Choroid plexus epithelial cell (primary cell): ENCODE data around the gene ATP10B.

Experiments used
- DNase-seq: peaks from one replicate; pipeline ENCODE4 v3.0.0-alpha.2; 2010; ENCODE audit warnings: low read depth
- H3K4me3 ChIP-seq: 2 replicates; pipeline ENCODE4 v1.5.1; 2011; ENCODE audit warnings: low read depth, mild to moderate bottlenecking, control low read depth, low read length, moderate library complexity
- TF ChIP-seq, protein P1 (sequence below): conservative IDR thresholded peaks from 2 replicates; pipeline ENCODE4 v1.5.1; 2011; ENCODE audit warnings: low read depth, mild to moderate bottlenecking, control low read depth, inconsistent platforms, low read length, moderate library complexity

The ATP10B gene

DNA sequence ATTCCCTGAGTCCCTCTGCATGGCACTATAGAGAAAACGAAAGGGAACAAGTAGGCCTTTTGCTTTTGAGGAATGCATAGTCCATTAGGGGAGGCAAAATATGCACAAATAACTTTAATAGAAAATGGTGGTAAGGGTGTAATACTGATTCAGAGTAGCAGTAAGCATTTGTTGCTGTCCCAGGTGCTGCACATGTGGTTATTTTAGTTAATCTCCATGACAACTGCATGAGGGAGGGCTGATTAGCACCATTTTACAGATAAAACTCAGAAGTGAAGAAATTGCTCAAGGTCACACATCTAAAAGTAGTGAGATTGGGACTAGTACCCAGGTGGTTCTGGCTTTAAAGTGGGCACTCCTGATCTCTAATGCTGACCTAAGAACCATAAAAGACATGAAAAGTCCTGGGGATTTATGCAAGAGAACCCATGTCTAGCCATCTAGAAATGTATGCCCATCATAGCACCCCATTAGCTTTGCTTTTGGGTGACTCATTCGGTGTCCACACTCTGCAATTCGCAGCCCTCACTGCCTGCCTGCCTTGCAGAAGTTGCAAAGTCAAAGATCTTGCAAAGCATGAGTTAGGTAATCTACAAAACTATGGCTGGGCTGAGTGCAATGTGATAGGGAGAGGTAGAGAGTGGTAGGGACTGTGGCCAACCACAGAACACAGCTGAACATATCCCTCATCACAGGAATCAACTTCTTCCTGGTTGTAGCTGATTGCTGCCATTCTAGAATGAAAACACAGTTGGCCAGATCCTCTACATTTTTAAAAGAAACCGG lies 235.1 kb downstream of the ATP10B start:
- TF ChIP-seq, protein P1, sequence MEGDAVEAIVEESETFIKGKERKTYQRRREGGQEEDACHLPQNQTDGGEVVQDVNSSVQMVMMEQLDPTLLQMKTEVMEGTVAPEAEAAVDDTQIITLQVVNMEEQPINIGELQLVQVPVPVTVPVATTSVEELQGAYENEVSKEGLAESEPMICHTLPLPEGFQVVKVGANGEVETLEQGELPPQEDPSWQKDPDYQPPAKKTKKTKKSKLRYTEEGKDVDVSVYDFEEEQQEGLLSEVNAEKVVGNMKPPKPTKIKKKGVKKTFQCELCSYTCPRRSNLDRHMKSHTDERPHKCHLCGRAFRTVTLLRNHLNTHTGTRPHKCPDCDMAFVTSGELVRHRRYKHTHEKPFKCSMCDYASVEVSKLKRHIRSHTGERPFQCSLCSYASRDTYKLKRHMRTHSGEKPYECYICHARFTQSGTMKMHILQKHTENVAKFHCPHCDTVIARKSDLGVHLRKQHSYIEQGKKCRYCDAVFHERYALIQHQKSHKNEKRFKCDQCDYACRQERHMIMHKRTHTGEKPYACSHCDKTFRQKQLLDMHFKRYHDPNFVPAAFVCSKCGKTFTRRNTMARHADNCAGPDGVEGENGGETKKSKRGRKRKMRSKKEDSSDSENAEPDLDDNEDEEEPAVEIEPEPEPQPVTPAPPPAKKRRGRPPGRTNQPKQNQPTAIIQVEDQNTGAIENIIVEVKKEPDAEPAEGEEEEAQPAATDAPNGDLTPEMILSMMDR, result no peak
- no peak for DNase-seq
- no peak overlapping the region for H3K4me3 ChIP-seq

GRCh38 chr5:160614136-160614535 lies 237.9 kb downstream of the ATP10B start:
- TF ChIP-seq, protein P1, result no peak
- no peak overlapping the region for H3K4me3 ChIP-seq
- no peak for DNase-seq

DNA sequence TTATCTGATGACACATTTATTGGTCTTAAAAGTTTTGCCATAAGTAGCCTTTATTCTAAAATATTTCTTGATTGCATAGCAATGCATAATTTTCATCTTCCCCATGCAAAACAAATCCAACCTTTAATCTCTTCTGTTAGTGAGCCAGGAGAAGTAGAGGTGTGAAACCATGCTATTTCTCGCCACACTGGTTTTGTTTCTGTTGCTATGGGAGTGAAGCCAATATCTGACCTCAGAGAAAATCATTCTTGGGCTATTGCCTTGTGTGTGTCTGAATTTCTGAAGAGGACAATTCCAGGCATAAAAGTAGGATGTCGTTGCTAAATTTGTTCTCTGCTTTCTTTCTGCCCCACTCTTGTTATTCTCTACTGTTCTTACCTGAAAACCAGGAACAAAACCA lies 246.7 kb downstream of the ATP10B start:
- TF ChIP-seq, protein P1, result no peak
- DNase-seq, result no peak
- H3K4me3 ChIP-seq, result no peak overlapping the region

DNA sequence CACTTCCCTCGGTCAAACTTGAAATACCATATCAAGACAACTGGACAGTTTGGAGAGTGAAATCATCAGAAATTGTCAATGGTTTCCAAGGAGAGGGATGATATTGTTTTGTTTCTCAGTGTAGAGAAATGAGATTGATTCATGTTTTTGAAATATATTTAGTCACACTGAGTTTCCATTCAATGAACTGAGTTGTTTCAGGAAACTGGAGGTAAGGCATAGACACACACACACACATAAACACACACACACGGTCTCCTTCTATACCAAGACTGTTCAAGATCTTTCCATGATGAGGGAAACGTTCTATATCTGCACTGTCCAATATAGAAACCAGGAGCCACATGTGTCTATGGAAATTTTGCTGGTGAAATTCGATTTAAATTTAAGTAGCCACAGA lies 247.5 kb downstream of the ATP10B start:
- H3K4me3 ChIP-seq, result no peak overlapping the region
- DNase-seq, result no peak
- TF ChIP-seq, protein P1, result no peak

DNA sequence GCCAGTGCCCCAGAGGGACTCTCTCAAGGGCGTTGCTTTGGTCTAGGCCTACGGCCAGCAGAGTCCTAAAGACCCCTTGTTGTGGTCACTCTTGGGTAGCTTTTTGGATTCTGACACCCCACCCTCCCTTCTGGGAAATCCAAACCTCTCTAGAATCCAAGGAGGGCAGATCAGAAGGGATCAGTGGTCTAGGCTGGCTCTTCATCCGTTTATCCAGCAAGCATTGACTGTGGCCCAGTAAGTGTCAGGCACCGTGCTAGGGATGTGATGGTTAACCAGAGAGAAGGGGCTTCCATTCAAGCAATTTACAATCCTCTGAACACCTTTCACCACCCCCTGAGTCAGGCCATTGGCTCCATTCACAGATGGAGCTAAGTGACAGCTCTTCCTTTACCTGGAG lies 249.3 kb downstream of the ATP10B start:
- TF ChIP-seq, protein P1, result no peak
- no peak for DNase-seq
- no peak overlapping the region for H3K4me3 ChIP-seq

- H3K4me3 ChIP-seq, result no peak overlapping the region
- TF ChIP-seq, protein P1, result no peak
Observed at GRCh38 chr5:160601046-160601445, 251.0 kb downstream of the ATP10B start.

GRCh38 chr5:160573318-160573717 lies 278.7 kb downstream of the ATP10B start:
- no peak overlapping the region for H3K4me3 ChIP-seq
- TF ChIP-seq, protein P1, result no peak
- no peak for DNase-seq

More at GRCh38 chr5:160601046-160601445, 251.0 kb downstream of the ATP10B start:
- DNase-seq, result no peak
